ENCODE measurements around the gene SF3B2. TPM values are rescaled to one million over a fixed set of nuclear protein-coding genes. Genes with fewer than 3 reads are reported as not detected.

Gene SF3B2, protein sequence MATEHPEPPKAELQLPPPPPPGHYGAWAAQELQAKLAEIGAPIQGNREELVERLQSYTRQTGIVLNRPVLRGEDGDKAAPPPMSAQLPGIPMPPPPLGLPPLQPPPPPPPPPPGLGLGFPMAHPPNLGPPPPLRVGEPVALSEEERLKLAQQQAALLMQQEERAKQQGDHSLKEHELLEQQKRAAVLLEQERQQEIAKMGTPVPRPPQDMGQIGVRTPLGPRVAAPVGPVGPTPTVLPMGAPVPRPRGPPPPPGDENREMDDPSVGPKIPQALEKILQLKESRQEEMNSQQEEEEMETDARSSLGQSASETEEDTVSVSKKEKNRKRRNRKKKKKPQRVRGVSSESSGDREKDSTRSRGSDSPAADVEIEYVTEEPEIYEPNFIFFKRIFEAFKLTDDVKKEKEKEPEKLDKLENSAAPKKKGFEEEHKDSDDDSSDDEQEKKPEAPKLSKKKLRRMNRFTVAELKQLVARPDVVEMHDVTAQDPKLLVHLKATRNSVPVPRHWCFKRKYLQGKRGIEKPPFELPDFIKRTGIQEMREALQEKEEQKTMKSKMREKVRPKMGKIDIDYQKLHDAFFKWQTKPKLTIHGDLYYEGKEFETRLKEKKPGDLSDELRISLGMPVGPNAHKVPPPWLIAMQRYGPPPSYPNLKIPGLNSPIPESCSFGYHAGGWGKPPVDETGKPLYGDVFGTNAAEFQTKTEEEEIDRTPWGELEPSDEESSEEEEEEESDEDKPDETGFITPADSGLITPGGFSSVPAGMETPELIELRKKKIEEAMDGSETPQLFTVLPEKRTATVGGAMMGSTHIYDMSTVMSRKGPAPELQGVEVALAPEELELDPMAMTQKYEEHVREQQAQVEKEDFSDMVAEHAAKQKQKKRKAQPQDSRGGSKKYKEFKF
- total RNA-seq (2014; rRNA removed; shearing (Covaris generic)), result 185 and 191 TPM in 2 replicates
- total RNA-seq (2022), result 251 and 260 TPM in 2 replicates
- percentile 87 among the genes with signal in this experiment for Bru-seq, nascent RNA
- BruChase-seq, experiment 1, labeled RNA remaining after a 6-hour chase, result percentile 96 among the genes with signal in this experiment
- percentile 94 among the genes with signal in this experiment for BruChase-seq, experiment 2, labeled RNA remaining after a 2-hour chase
- long read RNA-seq, transcript SF3B2-201 (22 exons, 2,903 nt), result major isoform, 417 of 599 reads
- long read RNA-seq, partial matches to known transcripts, result 52 of 599 reads
- long read RNA-seq, other reads (novel, unspliced or antisense), result 129 of 599 reads

DNA sequence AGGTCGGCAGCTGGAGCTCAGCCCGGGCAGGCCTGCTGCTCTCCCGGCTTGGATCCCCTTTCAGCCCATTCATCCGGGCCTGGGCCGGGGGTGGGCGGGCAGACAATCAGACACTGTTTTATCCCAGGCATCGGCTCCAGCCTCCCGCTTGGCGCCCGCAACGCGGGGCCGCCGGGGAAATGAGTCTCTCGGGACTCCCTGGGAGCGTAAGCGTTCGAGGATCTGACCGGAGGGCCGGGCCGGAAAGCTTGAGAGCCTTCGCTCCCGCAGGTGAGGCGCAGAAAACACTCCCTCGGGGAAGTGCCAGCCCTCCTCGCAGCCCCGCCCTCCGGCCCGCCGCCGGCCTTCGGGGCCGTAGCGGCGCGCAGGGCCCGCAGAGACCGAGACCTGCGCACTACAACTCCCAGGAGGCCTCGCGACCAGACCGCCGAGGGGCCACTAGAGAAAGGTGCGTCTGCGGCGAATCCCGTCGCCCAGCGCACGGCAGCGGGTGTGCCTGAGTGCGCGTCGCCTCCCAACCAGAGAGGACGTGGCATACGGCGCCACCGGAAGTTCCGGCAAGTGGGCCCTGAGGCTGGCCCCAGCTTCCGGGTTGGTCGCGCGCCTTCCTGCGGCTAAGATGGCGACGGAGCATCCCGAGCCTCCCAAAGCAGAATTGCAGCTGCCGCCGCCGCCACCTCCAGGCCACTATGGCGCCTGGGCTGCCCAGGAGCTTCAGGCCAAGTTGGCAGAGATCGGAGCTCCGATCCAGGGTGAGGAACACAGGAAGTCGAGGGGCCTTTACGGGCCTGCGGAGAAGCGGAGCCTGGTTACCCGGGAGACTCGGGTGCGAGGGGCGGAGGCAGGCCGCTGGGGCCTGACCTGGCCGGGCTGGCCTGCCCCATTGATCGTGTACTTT lies at the start of gene SF3B2:
SF3B2 (plus strand) TSS at position 599 of the 898 bp plus-strand sequence; CDS start at position 620, 21 bp downstream.
- no TSS peak for BruUV-seq (replicated peaks)
- Histone ChIP-seq H3K36me3 (ENCODE audit: insufficient read depth, low read length) (peaks cover 44% of the 10 kb centered on the region), H3K27ac (ENCODE audit: low read depth, low read length, poor library complexity, severe bottlenecking) (peak within 1 kb of the TSS; percentile 60), H3K9me2 (ENCODE audit: insufficient read depth, low read length) (no peaks in the 10 kb centered on the region), H3K9me3 (ENCODE audit: low read length) (no peaks in the 10 kb centered on the region), H4K20me1 (ENCODE audit: insufficient read depth, low read length) (no peaks in the 10 kb centered on the region), H3K4me2 (ENCODE audit: low read length) (peak within 1 kb of the TSS; percentile 79), H3K4me3 (ENCODE audit: low read depth, low read length, poor library complexity, severe bottlenecking) (peak within 1 kb of the TSS; percentile 83), H2AFZ (ENCODE audit: low read length) (peak within 1 kb of the TSS; percentile 32; the same call in 1 of the 2 replicates), H3K79me2 (ENCODE audit: insufficient read depth, low read depth, low read length) (peaks cover 26% of the 10 kb centered on the region), H3K4me1 (ENCODE audit: insufficient read depth, low read length, poor library complexity, severe bottlenecking) (peaks cover 21% of the 10 kb centered on the region)
- ChIA-PET POLR2A (interaction anchor here (0.8 to 3.0 kb wide), 8 partner anchors 11 to 237 kb away, joined by 3 to 20 read pairs (median 4); partner anchors contain the start of gene YIF1A), CTCF (ENCODE audit: unreplicated experiment) (interaction anchor here (0.9 to 1.0 kb wide), 3 partner anchors 11 to 49 kb away, joined by 3 to 4 read pairs (median 4); no protein-coding TSS in a partner anchor)
- intact Hi-C loops (cut with micrococcal nuclease; ENCODE audit: unreplicated experiment), result loop anchor here (1.0 to 5.0 kb wide), 3 partner anchors 50 to 193 kb away; partner anchors contain the start of genes BANF1, CCDC85B and EIF1AD
- TF ChIP-seq EZH2phosphoT487 (IDR thresholded peaks at IDR 0.05; ENCODE audit: borderline replicate concordance, low read depth, low read length), result no peak
- TF ChIP-seq, protein P1, sequence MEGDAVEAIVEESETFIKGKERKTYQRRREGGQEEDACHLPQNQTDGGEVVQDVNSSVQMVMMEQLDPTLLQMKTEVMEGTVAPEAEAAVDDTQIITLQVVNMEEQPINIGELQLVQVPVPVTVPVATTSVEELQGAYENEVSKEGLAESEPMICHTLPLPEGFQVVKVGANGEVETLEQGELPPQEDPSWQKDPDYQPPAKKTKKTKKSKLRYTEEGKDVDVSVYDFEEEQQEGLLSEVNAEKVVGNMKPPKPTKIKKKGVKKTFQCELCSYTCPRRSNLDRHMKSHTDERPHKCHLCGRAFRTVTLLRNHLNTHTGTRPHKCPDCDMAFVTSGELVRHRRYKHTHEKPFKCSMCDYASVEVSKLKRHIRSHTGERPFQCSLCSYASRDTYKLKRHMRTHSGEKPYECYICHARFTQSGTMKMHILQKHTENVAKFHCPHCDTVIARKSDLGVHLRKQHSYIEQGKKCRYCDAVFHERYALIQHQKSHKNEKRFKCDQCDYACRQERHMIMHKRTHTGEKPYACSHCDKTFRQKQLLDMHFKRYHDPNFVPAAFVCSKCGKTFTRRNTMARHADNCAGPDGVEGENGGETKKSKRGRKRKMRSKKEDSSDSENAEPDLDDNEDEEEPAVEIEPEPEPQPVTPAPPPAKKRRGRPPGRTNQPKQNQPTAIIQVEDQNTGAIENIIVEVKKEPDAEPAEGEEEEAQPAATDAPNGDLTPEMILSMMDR (conservative IDR thresholded peaks at IDR 0.05; ENCODE audit: low read length), result no peak
- peak; percentile 99 for DNase-seq (ENCODE audit: low spot score)

DNA sequence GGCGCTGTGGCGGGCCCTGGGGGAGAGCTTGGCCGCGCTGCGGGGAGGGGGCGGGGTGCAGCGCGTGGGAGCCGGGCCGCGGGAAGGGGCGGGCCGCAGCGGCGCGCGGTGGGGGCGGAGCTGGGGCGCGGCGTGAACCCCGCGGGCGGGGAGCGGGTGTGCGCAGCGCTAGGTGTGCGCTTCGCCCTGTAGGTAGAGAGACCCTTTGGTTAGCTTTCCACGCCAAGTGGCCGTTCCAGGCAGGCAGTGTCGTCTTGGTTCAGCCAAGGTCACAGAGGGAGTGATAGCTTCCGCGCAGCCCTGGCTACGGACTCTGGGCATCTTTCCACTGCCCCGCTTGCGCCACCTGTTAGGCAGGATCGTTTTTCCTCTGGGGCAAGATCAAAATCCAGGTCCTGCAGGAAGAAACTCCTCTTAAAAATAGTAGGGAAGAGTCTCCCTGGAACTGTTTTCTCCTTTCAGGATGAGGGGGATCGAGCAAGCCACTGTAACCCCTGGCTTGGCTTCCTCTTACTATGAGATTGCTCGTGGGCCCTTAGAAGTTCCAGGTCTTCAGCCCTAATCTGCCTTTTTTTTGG lies 49.4 kb upstream of the SF3B2 start:
- Histone ChIP-seq H3K4me1 (ENCODE audit: insufficient read depth, low read length, poor library complexity, severe bottlenecking) (peaks cover 33% of the 10 kb centered on the region), H3K36me3 (ENCODE audit: insufficient read depth, low read length) (peaks cover 61% of the 10 kb centered on the region), H3K9me3 (ENCODE audit: low read length) (no peaks in the 10 kb centered on the region), H4K20me1 (ENCODE audit: insufficient read depth, low read length) (no peaks in the 10 kb centered on the region), H2AFZ (ENCODE audit: low read length) (peak overlapping the region; percentile 75; the same call in 1 of the 2 replicates), H3K27ac (ENCODE audit: low read depth, low read length, poor library complexity, severe bottlenecking) (peak overlapping the region; percentile 93), H3K9me2 (ENCODE audit: insufficient read depth, low read length) (no peaks in the 10 kb centered on the region), H3K4me2 (ENCODE audit: low read length) (peak overlapping the region; percentile 81), H3K79me2 (ENCODE audit: insufficient read depth, low read depth, low read length) (peaks cover 52% of the 10 kb centered on the region), H3K4me3 (ENCODE audit: low read depth, low read length, poor library complexity, severe bottlenecking) (peak overlapping the region; percentile 89)
- TF ChIP-seq, protein P1 (conservative IDR thresholded peaks at IDR 0.05; ENCODE audit: low read length), result peak; percentile 41; the same call in 1 of the 2 replicates
- TF ChIP-seq EZH2phosphoT487 (IDR thresholded peaks at IDR 0.05; ENCODE audit: borderline replicate concordance, low read depth, low read length), result no peak
- ChIA-PET CTCF (ENCODE audit: unreplicated experiment) (interaction anchor here (0.6 to 0.7 kb wide), 3 partner anchors 20 to 115 kb away, joined by 3 read pairs; partner anchors contain the start of genes FIBP and SF3B2), POLR2A (interaction anchor here (0.7 to 1.0 kb wide), 2 partner anchors 71 to 112 kb away, joined by 4 read pairs; partner anchors contain the start of gene CCDC85B)
- intact Hi-C loops (cut with micrococcal nuclease; ENCODE audit: unreplicated experiment), result loop anchor here (1.0 to 5.0 kb wide), 8 partner anchors 41 to 290 kb away; partner anchors contain the start of genes C11orf68, CCDC85B, DRAP1 and KAT5
- no peak for DNase-seq (ENCODE audit: low spot score)
- BruUV-seq (replicated peaks), result no TSS peak

Measured in OCI-LY7 (cell line).